B cell (primary cell): Measurements from ENCODE around the gene NCLN. TPM values are rescaled to one million over a fixed set of nuclear protein-coding genes. Genes with fewer than 3 reads are reported as not detected.

Experiments
- ATAC-seq: fragments of 200-7000 bp; cut with Tn5 transposase; one replicate; pipeline ENCODE4 v1.10.0; 2021; ENCODE audit warnings: low read depth, mild to moderate bottlenecking, moderate number of reproducible peaks, moderate library complexity
- CTCF ChIA-PET: fragments of 350-600 bp; sonication (Branson Sonifier 250); formaldehyde crosslinking; loops from one replicate; lab custom pipeline; 2021; ENCODE audit warnings: antibody characterized with exemption, inconsistent platforms; lab: Charles Lee
- POLR2A ChIA-PET: fragments of 350-600 bp; sonication (Branson Sonifier 250); formaldehyde crosslinking; loops from one replicate; lab custom pipeline; 2021; ENCODE audit warnings: antibody characterized with exemption; lab: Charles Lee
- DNase-seq: peaks from one replicate; pipeline ENCODE4 v3.0.0; 2013
- H2AFZ ChIP-seq: 2 replicates; pipeline ENCODE4 v1.6.1; 2012; ENCODE audit warnings: mild to moderate bottlenecking, low read depth, low read length; ENCODE audit not compliant: insufficient read depth, poor library complexity, severe bottlenecking
- H3K27ac ChIP-seq, 2 donors: 1 replicate in 1 of 2; 2 replicates in 1 of 2; pipeline ENCODE4 v1.5.1; 2012 to 2013; ENCODE audit warnings: low read length in 2 of 2, mild to moderate bottlenecking in 2 of 2, moderate library complexity in 1 of 2
- H3K27me3 ChIP-seq, 4 experiments: fragments of 200-600 bp in 1 of 4; sonication (generic) in 1 of 4; replicated peaks in 1 of 4; 1 replicate in 2 of 4; 2 replicates in 2 of 4; pipeline versions ENCODE4 v1.6.1 to v1.7.0; 2013 to 2016; ENCODE audit warnings: low read length in 3 of 4, mild to moderate bottlenecking in 2 of 4, mixed read lengths in 1 of 4, moderate library complexity in 1 of 4; ENCODE audit not compliant: insufficient read depth in 4 of 4, control insufficient read depth in 3 of 4; ENCODE audit errors: control extremely low read depth in 1 of 4
- H3K36me3 ChIP-seq, 2 experiments: replicated peaks in 1 of 2; 1 replicate in 1 of 2; 2 replicates in 1 of 2; pipeline versions ENCODE4 v1.6.1 to v1.7.1; 2013; ENCODE audit warnings: low read length in 1 of 2; ENCODE audit not compliant: insufficient read depth in 2 of 2, control insufficient read depth in 1 of 2; ENCODE audit errors: control extremely low read depth in 1 of 2, extremely low read depth in 1 of 2
- H3K4me1 ChIP-seq, 2 donors: fragments of 200-600 bp in 1 of 2; sonication (generic) in 1 of 2; 1 replicate in 1 of 2; 2 replicates in 1 of 2; pipeline versions ENCODE4 v1.5.1 to v1.6.1; 2013 to 2017; ENCODE audit warnings: low read length in 2 of 2; ENCODE audit not compliant: control insufficient read depth in 2 of 2, insufficient read depth in 2 of 2
- H3K4me2 ChIP-seq: replicated peaks from 2 replicates; pipeline ENCODE3; 2012; ENCODE audit warnings: mild to moderate bottlenecking, low read depth, low read length; ENCODE audit not compliant: poor library complexity, severe bottlenecking
- H3K4me3 ChIP-seq, 5 experiments: fragments of 200-600 bp in 1 of 5; sonication (generic) in 1 of 5; 1 replicate in 3 of 5; 2 replicates in 2 of 5; pipeline versions ENCODE4 v1.5.1 to v1.7.0; 2011 to 2016; ENCODE audit warnings: low read length in 4 of 5, mild to moderate bottlenecking in 4 of 5, low read depth in 2 of 5, control low read depth in 1 of 5, moderate library complexity in 1 of 5; ENCODE audit not compliant: insufficient read depth in 1 of 5; ENCODE audit errors: control extremely low read depth in 1 of 5, extremely low read depth in 1 of 5
- H3K79me2 ChIP-seq: fragments of 200-600 bp; sonication (generic); one replicate; pipeline ENCODE4 v1.6.0; 2016; ENCODE audit warnings: low read length; ENCODE audit not compliant: control insufficient read depth, insufficient read depth
- H3K9ac ChIP-seq: fragments of 200-600 bp; sonication (generic); 2 replicates; pipeline ENCODE4 v1.6.1; 2017; ENCODE audit warnings: mild to moderate bottlenecking, low read length, moderate library complexity
- H3K9me3 ChIP-seq, 3 donors: one replicate each; pipeline versions ENCODE4 v1.6.1 to v1.7.1; 2013; ENCODE audit warnings: low read length in 2 of 3; ENCODE audit not compliant: control insufficient read depth in 2 of 3, insufficient read depth in 1 of 3; ENCODE audit errors: control extremely low read depth in 1 of 3
- H4K20me1 ChIP-seq: 2 replicates; pipeline ENCODE4 v1.6.0; 2012; ENCODE audit warnings: mild to moderate bottlenecking, low read length; ENCODE audit not compliant: insufficient read depth, control insufficient read depth, poor library complexity, severe bottlenecking
- H3K27ac Mint-ChIP-seq: one replicate; pipeline ENCODE4 v1.8.0; 2021; ENCODE audit warnings: mixed read lengths
- H3K27me3 Mint-ChIP-seq: one replicate; pipeline ENCODE4 v1.8.0; 2021; ENCODE audit warnings: mixed read lengths
- H3K4me1 Mint-ChIP-seq: one replicate; pipeline ENCODE4 v1.8.0; 2021; ENCODE audit warnings: mixed read lengths
- H3K4me3 Mint-ChIP-seq: one replicate; pipeline ENCODE4 v1.8.0; 2021; ENCODE audit warnings: mixed read lengths
- H3K9me3 Mint-ChIP-seq: one replicate; pipeline ENCODE4 v1.8.0; 2022; ENCODE audit warnings: mixed read lengths; ENCODE audit not compliant: insufficient read depth
- CTCF ChIP-seq: fragments of 200-600 bp; IDR thresholded peaks from one replicate; pipeline ENCODE4 v1.8.0; 2022; ENCODE audit warnings: antibody characterized with exemption, mild to moderate bottlenecking
- EZH2 ChIP-seq: IDR thresholded peaks from 2 replicates; pipeline ENCODE4 v1.6.1; 2012; ENCODE audit warnings: borderline replicate concordance, low read depth, mild to moderate bottlenecking, moderate library complexity, low read length; ENCODE audit not compliant: insufficient read depth, poor library complexity, severe bottlenecking
- WGBS: methylation state at CpG from one replicate; pipeline ENCODE4 v1.1.5; 2013; ENCODE audit warnings: missing lambda C conversion rate; ENCODE audit not compliant: insufficient coverage; 5-methylcytosine and 5-hydroxymethylcytosine counted together
- intact Hi-C: fragments of 100-400 bp; cut with micrococcal nuclease; formaldehyde crosslinking; loops from one replicate; pipeline ENCODE4 v1.10.0; 2022
- polyA plus RNA-seq: library from polyadenylated mRNA; depleted of rRNA; stranded (reverse); fragments of >200 nt; gene quantifications from 2 replicates; pipeline ENCODE4 v1.2.3, GENCODE V29; 2012
- total RNA-seq, 2 donors: library from RNA; stranded (reverse); fragments of 120-200 nt in 1 of 2; gene quantifications; 1 replicate in 1 of 2; 2 replicates in 1 of 2; pipeline versions ENCODE4 v1.2.3 to v1.2.4, GENCODE V29; 2013 to 2022

Gene NCLN
- total and polyA plus RNA-seq, 2 donors (not counting 1 experiment from before 2014, with no cell fraction given): 55.0 to 82.0 TPM

GRCh38 chr19:3229888-3230496 is 44.3 kb downstream of the NCLN start:
- Histone ChIP-seq H2AFZ (no peak overlapping the region), H3K4me3 (no peak overlapping the region), H3K36me3 (no peaks in the 10 kb centered on the region), H3K27ac (no peak overlapping the region), H3K9me3 (peaks cover 0 to 14% (median 0%) of the 10 kb centered on the region in 3 donors), H3K9ac (no peak overlapping the region), H3K4me2 (no peak overlapping the region), H3K4me1 (no peaks in the 10 kb centered on the region), H3K79me2 (no peaks in the 10 kb centered on the region), H3K27me3 (peaks cover 0 to 56% (median 19%) of the 10 kb centered on the region in 4 experiments), H4K20me1 (no peaks in the 10 kb centered on the region)
- Mint-ChIP-seq H3K4me3 (no peak overlapping the region), H3K9me3 (no peaks in the 10 kb centered on the region), H3K4me1 (peaks cover 5% of the 10 kb centered on the region), H3K27ac (no peak overlapping the region), H3K27me3 (peaks cover 35% of the 10 kb centered on the region)
- POLR2A ChIA-PET: no interaction called here
- TF ChIP-seq EZH2 (no peak), CTCF (no peak)
- WGBS: 90% methylated on average over 2 of the region's 4 CpGs
- DNase-seq (no peak), ATAC-seq (no peak)
- CTCF ChIA-PET: interaction anchor here (0.6 kb wide), 1 partner anchor 268 kb away, joined by 4 read pairs; no protein-coding TSS in a partner anchor
- intact Hi-C loops: no loop called here

GRCh38 chr19:3231288-3231687 is 45.6 kb downstream of the NCLN start:
- Histone ChIP-seq H2AFZ (no peak overlapping the region), H3K79me2 (no peaks in the 10 kb centered on the region), H3K9ac (no peak overlapping the region), H3K4me1 (no peaks in the 10 kb centered on the region), H3K4me3 (no peak overlapping the region), H3K9me3 (peaks cover 0 to 10% (median 0%) of the 10 kb centered on the region in 3 donors), H4K20me1 (no peaks in the 10 kb centered on the region), H3K27ac (no peak overlapping the region), H3K36me3 (no peaks in the 10 kb centered on the region), H3K4me2 (no peak overlapping the region), H3K27me3 (peaks cover 0 to 47% (median 12%) of the 10 kb centered on the region in 4 experiments)
- TF ChIP-seq CTCF (no peak), EZH2 (no peak)
- Mint-ChIP-seq H3K4me3 (no peak overlapping the region), H3K9me3 (no peaks in the 10 kb centered on the region), H3K27me3 (peaks cover 35% of the 10 kb centered on the region), H3K4me1 (peaks cover 5% of the 10 kb centered on the region), H3K27ac (no peak overlapping the region)
- POLR2A ChIA-PET: no interaction called here
- intact Hi-C loops: no loop called here
- DNase-seq (no peak), ATAC-seq (no peak)
- WGBS: 94% methylated on average over 1 of the region's 1 CpG
- CTCF ChIA-PET: interaction anchor here (0.7 kb wide), 1 partner anchor 263 kb away, joined by 3 read pairs; no protein-coding TSS in a partner anchor
